Pancreas (tissue), 10 donors: ENCODE data around the gene IRF7. TPM values are rescaled to one million over a fixed set of nuclear protein-coding genes. Genes with fewer than 3 reads are reported as not detected.

Experiments
- ATAC-seq, 4 donors: fragments of 200-7000 bp; cut with Tn5 transposase; one replicate each; pipeline versions ENCODE4 v1.8.0 to v1.9.1; 2020; ENCODE audit warnings: mild to moderate bottlenecking in 4 of 4, moderate library complexity in 4 of 4
- DNase-seq, 6 donors: peaks; one replicate each; pipeline ENCODE4 v3.0.0-alpha.2; 2020
- FAIRE-seq: peaks from 2 replicates; lab custom pipeline; 2012; peaks lifted over from hg19 to GRCh38; lab: Jason Lieb, UNC
- H3K27ac ChIP-seq, 4 donors: fragments of 200-600 bp; sonication (generic); 1 replicate in 3 of 4; 2 replicates in 1 of 4; pipeline versions ENCODE4 v1.5.0 to v1.8.0; 2020
- H3K27me3 ChIP-seq, 4 donors: fragments of 200-600 bp; one replicate each; pipeline ENCODE4 v1.8.0; 2021
- H3K36me3 ChIP-seq, 3 donors: fragments of 200-600 bp; sonication (generic) in 1 of 3; one replicate each; pipeline versions ENCODE4 v1.5.0 to v1.8.0; 2020 to 2021
- H3K4me1 ChIP-seq, 3 donors: fragments of 200-600 bp; one replicate each; pipeline ENCODE4 v1.8.0; 2021
- H3K4me3 ChIP-seq, 4 donors: fragments of 200-600 bp; sonication (generic) in 2 of 4; one replicate each; pipeline versions ENCODE4 v1.5.0 to v1.8.0; 2020 to 2021
- H3K9me3 ChIP-seq, 4 donors: fragments of 200-600 bp; one replicate each; pipeline ENCODE4 v1.8.0; 2021
- WGBS, 2 donors: extraction: QIAGEN DNeasy Blood & Tissue Kit; methylation state at CpG; one replicate each; pipeline ENCODE4 v1.1.7; 2013; 5-methylcytosine and 5-hydroxymethylcytosine counted together
- intact Hi-C, 3 donors: fragments of 100-400 bp; cut with DNase I; formaldehyde crosslinking; loops; one replicate each; pipeline versions ENCODE4 v1.11.1 to v1.14.2; 2022
- microRNA-seq, 2 donors: library from miRNA; unstranded; fragments of <30 nt; microRNA quantifications; one replicate each; pipeline versions ENCODE4 to v1.1.0, GENCODE V29; 2019 to 2020
- polyA plus RNA-seq, 2 donors: library from polyadenylated mRNA; stranded (reverse); fragments of 200-250 nt; gene quantifications; one replicate each; pipeline ENCODE4 v1.2.3, GENCODE V29; 2013
- total RNA-seq, 6 donors: library from RNA; stranded (reverse); fragmentation: NEBNext Ultra II Directional in 4 of 6; extraction: Animal tissue kit (Norgen Biotek cat#: 25700) in 4 of 6; gene quantifications; one replicate each; pipeline versions ENCODE4 v1.2.1 to v1.2.4, GENCODE V29; 2021 to 2023
- TF ChIP-seq, protein P1 (sequence below), 4 donors: fragments of 200-600 bp; sonication (generic) in 3 of 4; IDR thresholded peaks; one replicate each; pipeline versions ENCODE4 v1.5.0 to v1.8.0; 2021; ENCODE audit warnings: antibody characterized with exemption in 4 of 4
- donor health status: healthy with polysubstance abuse.
- donor health status: DM: no; HTN: no; CAD: no; lungs with moderate emphysema.
- donor health status: DM: no; HTN: no; CAD: no.
- donor health status: control.
- donor health status: control.
- donor health status: Bipolar disorder and iron deficiency.
- donor health status: DM: yes; HTN: yes; CAD: no.
- donor health status: DM: no; HTN: no; CAD: no.
- donor health status: DM: no; HTN: no; CAD: no.
- donor health status: DM: yes; HTN: yes; CAD: no.

IRF7 gene
- total and polyA plus RNA-seq, 8 donors, result 4.0 to 36.6 (median 10.2) TPM

DNA sequence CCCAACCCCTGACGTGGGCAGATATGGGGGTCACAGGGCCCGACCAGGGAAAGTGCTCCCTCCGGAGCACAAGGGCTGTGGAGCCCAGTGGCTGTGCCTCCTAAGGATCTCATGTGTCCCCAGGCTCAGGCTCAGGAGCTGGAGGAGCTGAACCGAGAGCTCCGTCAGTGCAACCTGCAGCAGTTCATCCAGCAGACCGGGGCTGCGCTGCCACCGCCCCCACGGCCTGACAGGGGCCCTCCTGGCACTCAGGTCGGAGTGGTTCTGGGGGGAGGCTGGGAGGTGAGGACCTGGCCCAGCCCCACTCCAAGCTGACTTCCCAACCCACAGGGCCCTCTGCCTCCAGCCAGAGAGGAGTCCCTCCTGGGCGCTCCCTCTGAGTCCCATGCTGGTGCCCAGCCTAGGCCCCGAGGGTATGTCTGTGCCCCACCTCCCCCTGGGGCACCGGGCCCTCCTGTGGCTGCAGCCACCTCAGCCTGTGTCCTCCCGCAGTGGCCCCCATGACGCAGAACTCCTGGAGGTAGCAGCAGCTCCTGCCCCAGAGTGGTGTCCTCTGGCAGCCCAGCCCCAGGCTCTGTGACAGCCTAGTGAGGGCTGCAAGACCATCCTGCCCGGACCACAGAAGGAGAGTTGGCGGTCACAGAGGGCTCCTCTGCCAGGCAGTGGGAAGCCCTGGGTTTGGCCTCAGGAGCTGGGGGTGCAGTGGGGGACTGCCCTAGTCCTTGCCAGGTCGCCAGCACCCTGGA, 52.5 kb downstream of the IRF7 start:
- FAIRE-seq (no peak), ATAC-seq (no peak), DNase-seq (peak in 2 of 6 donors; percentile 53 to 80)
- Histone ChIP-seq H3K9me3 (no peaks in the 10 kb centered on the region), H3K4me1 (peaks cover 0 to 13% (median 11%) of the 10 kb centered on the region in 3 donors), H3K27me3 (no peaks in the 10 kb centered on the region), H3K4me3 (peak overlapping the region in 1 of 4 donors; percentile 2), H3K36me3 (no peaks in the 10 kb centered on the region), H3K27ac (no peak overlapping the region)
- intact Hi-C loops, result no loop called here
- WGBS, 2 donors, result 88 to 90% methylated on average over 18 of the region's 18 CpGs
- TF ChIP-seq, protein P1, sequence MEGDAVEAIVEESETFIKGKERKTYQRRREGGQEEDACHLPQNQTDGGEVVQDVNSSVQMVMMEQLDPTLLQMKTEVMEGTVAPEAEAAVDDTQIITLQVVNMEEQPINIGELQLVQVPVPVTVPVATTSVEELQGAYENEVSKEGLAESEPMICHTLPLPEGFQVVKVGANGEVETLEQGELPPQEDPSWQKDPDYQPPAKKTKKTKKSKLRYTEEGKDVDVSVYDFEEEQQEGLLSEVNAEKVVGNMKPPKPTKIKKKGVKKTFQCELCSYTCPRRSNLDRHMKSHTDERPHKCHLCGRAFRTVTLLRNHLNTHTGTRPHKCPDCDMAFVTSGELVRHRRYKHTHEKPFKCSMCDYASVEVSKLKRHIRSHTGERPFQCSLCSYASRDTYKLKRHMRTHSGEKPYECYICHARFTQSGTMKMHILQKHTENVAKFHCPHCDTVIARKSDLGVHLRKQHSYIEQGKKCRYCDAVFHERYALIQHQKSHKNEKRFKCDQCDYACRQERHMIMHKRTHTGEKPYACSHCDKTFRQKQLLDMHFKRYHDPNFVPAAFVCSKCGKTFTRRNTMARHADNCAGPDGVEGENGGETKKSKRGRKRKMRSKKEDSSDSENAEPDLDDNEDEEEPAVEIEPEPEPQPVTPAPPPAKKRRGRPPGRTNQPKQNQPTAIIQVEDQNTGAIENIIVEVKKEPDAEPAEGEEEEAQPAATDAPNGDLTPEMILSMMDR (IDR thresholded peaks at IDR 0.05), result no peak

Small RNA genes within 50 kb of the gene (microRNA-seq; reads per million reads assigned to microRNA genes)
- 57.6 to 159 reads per million in 2 donors for gene MIR210

Other genes starting within 250 kb of the IRF7 start
- 1 to 10 TPM in 5 of 6 donors, under 1 TPM in 1; 0.95 to 4.8 (median 1.8) TPM for gene B4GALNT4, start 246.5 kb downstream of the IRF7 start, total RNA-seq
- 10 to 100 TPM in 1 of 2 donors, 1 to 10 TPM in 1; 6.8 to 25.9 TPM for gene B4GALNT4, start 246.5 kb downstream of the IRF7 start, polyA plus RNA-seq
- 10 to 100 TPM; 23.4 to 36.1 (median 26.2) TPM for gene PKP3, start 221.7 kb downstream of the IRF7 start, total RNA-seq
- 10 to 100 TPM; 33.8 to 50.5 TPM for gene PKP3, start 221.7 kb downstream of the IRF7 start, polyA plus RNA-seq
- 10 to 100 TPM; 39.2 to 62.1 (median 46.9) TPM for gene SIGIRR, start 201.0 kb downstream of the IRF7 start, total RNA-seq
- 100 to 1,000 TPM; 138 to 158 TPM for gene SIGIRR, start 201.0 kb downstream of the IRF7 start, polyA plus RNA-seq
- gene ANO9, start 173.9 kb downstream of the IRF7 start, total RNA-seq, result 10 to 100 TPM in 4 of 6 donors, 1 to 10 TPM in 2; 6.2 to 32.1 (median 12.5) TPM
- gene ANO9, start 173.9 kb downstream of the IRF7 start, polyA plus RNA-seq, result 10 to 100 TPM; 46.2 to 68.7 TPM
- gene PTDSS2, start 165.7 kb downstream of the IRF7 start, total RNA-seq, result 10 to 100 TPM; 11.3 to 17.4 (median 15.2) TPM
- gene PTDSS2, start 165.7 kb downstream of the IRF7 start, polyA plus RNA-seq, result 10 to 100 TPM; 24.7 to 44.7 TPM
- 10 to 100 TPM; 38.9 to 65.1 (median 59.1) TPM for gene RNH1, start 108.7 kb downstream of the IRF7 start, total RNA-seq
- 10 to 100 TPM; 66.8 to 87.7 TPM for gene RNH1, start 108.7 kb downstream of the IRF7 start, polyA plus RNA-seq
- gene HRAS, start 80.4 kb downstream of the IRF7 start, total RNA-seq, result 10 to 100 TPM; 10.4 to 22.6 (median 19.2) TPM
- 100 to 1,000 TPM; 103 to 130 TPM for gene HRAS, start 80.4 kb downstream of the IRF7 start, polyA plus RNA-seq
- gene LRRC56, start 78.4 kb downstream of the IRF7 start, total RNA-seq, result 1 to 10 TPM in 5 of 6 donors, under 1 TPM in 1; 0.98 to 2.0 (median 1.6) TPM
- gene LRRC56, start 78.4 kb downstream of the IRF7 start, polyA plus RNA-seq, result 1 to 10 TPM; 5.4 to 7.3 TPM
- gene LMNTD2, start 55.2 kb downstream of the IRF7 start, total RNA-seq, result 1 to 10 TPM; 2.7 to 6.9 (median 5.6) TPM
- 10 to 100 TPM; 10.4 to 24.2 TPM for gene LMNTD2, start 55.2 kb downstream of the IRF7 start, polyA plus RNA-seq
- 10 to 100 TPM; 17.6 to 35.7 (median 27.9) TPM for gene RASSF7, start 55.0 kb downstream of the IRF7 start, total RNA-seq
- gene RASSF7, start 55.0 kb downstream of the IRF7 start, polyA plus RNA-seq, result 100 to 1,000 TPM; 171 to 253 TPM
- 10 to 100 TPM; 11.2 to 17.2 (median 13.1) TPM for gene PHRF1, start 39.5 kb downstream of the IRF7 start, total RNA-seq
- 10 to 100 TPM; 15.6 to 39.3 TPM for gene PHRF1, start 39.5 kb downstream of the IRF7 start, polyA plus RNA-seq
- gene CDHR5, start 9.0 kb upstream of the IRF7 start, total RNA-seq, result 1 to 10 TPM in 5 of 6 donors, under 1 TPM in 1; 0.61 to 2.7 (median 1.5) TPM
- 1 to 10 TPM; 1.3 to 4.4 TPM for gene CDHR5, start 9.0 kb upstream of the IRF7 start, polyA plus RNA-seq
- under 1 TPM in 2 of 6 donors, not detected in 4; 0.58 to 0.69 TPM for gene SCT, start 11.2 kb upstream of the IRF7 start, total RNA-seq
- gene SCT, start 11.2 kb upstream of the IRF7 start, polyA plus RNA-seq, result not detected
- 1 to 10 TPM in 1 of 6 donors, under 1 TPM in 5; 0.28 to 1.4 (median 0.66) TPM for gene DRD4, start 21.3 kb upstream of the IRF7 start, total RNA-seq
- 1 to 10 TPM; 2.4 TPM for gene DRD4, start 21.3 kb upstream of the IRF7 start, polyA plus RNA-seq
- 10 to 100 TPM; 15.9 to 26.9 (median 18.5) TPM for gene DEAF1, start 79.3 kb upstream of the IRF7 start, total RNA-seq
- 10 to 100 TPM; 28.4 to 33.8 TPM for gene DEAF1, start 79.3 kb upstream of the IRF7 start, polyA plus RNA-seq
- gene TMEM80, start 79.9 kb upstream of the IRF7 start, total RNA-seq, result 10 to 100 TPM in 4 of 6 donors, 1 to 10 TPM in 2; 8.5 to 16.4 (median 14.2) TPM
- 10 to 100 TPM; 18.6 to 24.7 TPM for gene TMEM80, start 79.9 kb upstream of the IRF7 start, polyA plus RNA-seq
- 100 to 1,000 TPM in 2 of 6 donors, 10 to 100 TPM in 4; 58.1 to 113 (median 71.1) TPM for gene EPS8L2, start 90.3 kb upstream of the IRF7 start, total RNA-seq
- gene EPS8L2, start 90.3 kb upstream of the IRF7 start, polyA plus RNA-seq, result 100 to 1,000 TPM; 249 to 286 TPM
- gene TALDO1, start 131.5 kb upstream of the IRF7 start, total RNA-seq, result 10 to 100 TPM; 52.5 to 83.9 (median 78.2) TPM
- gene TALDO1, start 131.5 kb upstream of the IRF7 start, polyA plus RNA-seq, result 10 to 100 TPM; 50.3 to 70.0 TPM
- gene GATD1, start 161.5 kb upstream of the IRF7 start, total RNA-seq, result 10 to 100 TPM; 13.6 to 28.9 (median 18.1) TPM
- gene GATD1, start 161.5 kb upstream of the IRF7 start, polyA plus RNA-seq, result 10 to 100 TPM; 27.9 to 43.2 TPM
- gene CEND1, start 174.1 kb upstream of the IRF7 start, total RNA-seq, result under 1 TPM in 1 of 6 donors, not detected in 5; 0.12 TPM
- gene CEND1, start 174.1 kb upstream of the IRF7 start, polyA plus RNA-seq, result under 1 TPM; 0.27 to 0.42 TPM
- 10 to 100 TPM; 32.2 to 84.0 (median 41.8) TPM for gene SLC25A22, start 182.3 kb upstream of the IRF7 start, total RNA-seq
- 10 to 100 TPM; 40.4 to 45.5 TPM for gene SLC25A22, start 182.3 kb upstream of the IRF7 start, polyA plus RNA-seq
- gene PIDD1, start 189.3 kb upstream of the IRF7 start, total RNA-seq, result 10 to 100 TPM in 1 of 6 donors, 1 to 10 TPM in 5; 6.3 to 12.9 (median 8.7) TPM
- gene PIDD1, start 189.3 kb upstream of the IRF7 start, polyA plus RNA-seq, result 10 to 100 TPM; 53.1 to 70.9 TPM
- gene RPLP2, start 194.0 kb upstream of the IRF7 start, total RNA-seq, result 1,000 to 10,000 TPM in 5 of 6 donors, 100 to 1,000 TPM in 1; 944 to 1,591 (median 1,137) TPM
- 1,000 to 10,000 TPM in 1 of 2 donors, 100 to 1,000 TPM in 1; 761 to 1,687 TPM for gene RPLP2, start 194.0 kb upstream of the IRF7 start, polyA plus RNA-seq
- 100 to 1,000 TPM in 1 of 6 donors, 10 to 100 TPM in 5; 59.1 to 109 (median 82.1) TPM for gene PNPLA2, start 203.0 kb upstream of the IRF7 start, total RNA-seq
- 100 to 1,000 TPM; 233 to 234 TPM for gene PNPLA2, start 203.0 kb upstream of the IRF7 start, polyA plus RNA-seq
- 100 to 1,000 TPM in 4 of 6 donors, 10 to 100 TPM in 2; 60.6 to 140 (median 108) TPM for gene CRACR2B, start 212.0 kb upstream of the IRF7 start, total RNA-seq
- 100 to 1,000 TPM; 263 to 378 TPM for gene CRACR2B, start 212.0 kb upstream of the IRF7 start, polyA plus RNA-seq
- 100 to 1,000 TPM; 163 to 278 (median 233) TPM for gene CD151, start 217.0 kb upstream of the IRF7 start, total RNA-seq
- 100 to 1,000 TPM; 256 to 351 TPM for gene CD151, start 217.0 kb upstream of the IRF7 start, polyA plus RNA-seq
- gene POLR2L, start 226.6 kb upstream of the IRF7 start, total RNA-seq, result 10 to 100 TPM; 62.9 to 98.8 (median 68.9) TPM
- 100 to 1,000 TPM in 1 of 2 donors, 10 to 100 TPM in 1; 64.7 to 110 TPM for gene POLR2L, start 226.6 kb upstream of the IRF7 start, polyA plus RNA-seq
- gene TSPAN4, start 226.9 kb upstream of the IRF7 start, total RNA-seq, result 10 to 100 TPM; 15.3 to 25.0 (median 18.8) TPM
- 10 to 100 TPM; 44.0 to 67.2 TPM for gene TSPAN4, start 226.9 kb upstream of the IRF7 start, polyA plus RNA-seq